Astrocyte of the hippocampus (primary cell): ENCODE measurements around the gene DYRK1A.
"Not testable (repeated sequence)": the region's sequence is repeated elsewhere in the genome, so short reads cannot be mapped to it uniquely, and the experiment has no call there.

Experiments
- DNase-seq: peaks from one replicate; pipeline ENCODE4 v3.0.0; 2011; ENCODE audit warnings: low read depth, low spot score

Gene DYRK1A

DNA sequence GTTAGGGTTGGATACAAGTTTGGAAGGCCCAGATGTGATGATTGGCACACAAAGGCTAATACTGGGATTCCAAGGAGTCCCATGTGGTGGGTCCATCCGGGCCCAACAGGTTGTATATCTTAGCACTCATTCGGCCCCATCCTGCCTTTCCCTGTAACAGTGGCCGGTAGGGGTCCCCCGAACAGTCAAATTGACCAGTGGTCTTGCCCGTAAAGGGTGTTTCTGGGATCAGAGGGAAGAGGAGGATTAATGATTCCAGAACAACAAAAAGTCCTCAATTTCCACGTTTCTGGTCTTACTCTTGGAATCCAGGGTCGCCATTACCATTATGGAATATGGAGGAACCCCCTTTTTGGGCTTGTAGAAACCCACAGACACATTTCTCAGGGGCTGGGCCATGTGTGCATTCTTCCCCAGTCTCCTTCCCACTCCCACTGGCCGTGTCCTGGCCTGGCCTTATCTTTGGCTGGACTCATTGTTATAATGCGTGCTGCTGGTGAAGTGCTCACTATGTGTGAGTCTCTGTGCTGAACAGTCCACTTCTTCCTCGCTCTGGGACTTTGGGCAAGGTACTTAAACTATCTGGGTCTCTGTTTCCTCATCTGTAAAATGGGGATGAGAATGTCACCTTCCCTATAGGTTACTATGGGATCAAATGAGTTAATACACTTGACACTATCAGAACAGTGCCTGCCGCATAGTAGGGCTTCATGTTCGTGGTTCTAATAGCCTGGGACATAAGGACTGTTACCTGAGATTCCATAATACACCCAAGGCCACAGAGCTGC lies 161.8 kb downstream of the DYRK1A start:
- DNase-seq, result no peak

DNA sequence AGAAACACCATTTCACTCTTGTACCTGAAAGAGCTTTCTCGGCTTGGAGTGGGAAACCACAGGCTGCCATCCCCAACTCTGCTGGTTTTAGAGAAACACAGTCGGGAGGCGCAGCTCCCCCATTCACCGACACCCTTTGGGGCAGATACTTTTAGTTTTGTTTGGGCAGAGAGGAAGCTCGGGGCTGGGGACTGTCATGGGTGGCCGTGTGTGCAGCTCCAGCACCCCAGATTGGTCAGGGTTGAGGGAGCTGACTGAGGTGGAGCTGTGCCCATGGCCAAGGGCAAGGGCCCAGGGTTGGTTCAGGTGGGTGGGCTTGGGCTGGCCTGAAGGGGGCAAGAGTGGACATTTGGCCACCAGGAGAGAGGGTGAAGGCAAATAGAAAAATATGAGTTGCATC lies 163.1 kb downstream of the DYRK1A start:
- DNase-seq, result no peak

DNA sequence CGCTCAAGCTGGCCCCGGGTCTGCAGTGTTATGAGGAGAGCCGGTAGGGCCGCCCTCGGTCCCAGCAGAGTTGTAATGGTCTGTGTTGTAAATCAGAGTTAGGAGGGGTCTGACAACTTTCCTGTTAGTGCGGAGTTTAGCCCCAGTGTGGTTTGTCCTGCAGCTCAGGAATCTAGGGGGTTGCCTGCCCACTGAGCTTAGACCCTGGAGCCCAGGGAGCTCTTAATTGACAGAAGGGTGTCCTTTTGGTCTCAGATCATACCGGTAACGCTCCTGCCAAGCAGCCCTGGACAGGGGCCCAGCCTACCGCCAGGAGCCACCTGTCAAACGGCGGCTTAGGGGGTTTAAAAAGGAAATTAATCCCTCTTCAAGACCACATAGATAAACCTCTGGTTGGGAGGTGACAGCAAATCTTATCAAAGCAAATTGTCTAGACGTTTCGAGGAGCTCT lies 164.4 kb downstream of the DYRK1A start:
- DNase-seq, result no peak

DNA sequence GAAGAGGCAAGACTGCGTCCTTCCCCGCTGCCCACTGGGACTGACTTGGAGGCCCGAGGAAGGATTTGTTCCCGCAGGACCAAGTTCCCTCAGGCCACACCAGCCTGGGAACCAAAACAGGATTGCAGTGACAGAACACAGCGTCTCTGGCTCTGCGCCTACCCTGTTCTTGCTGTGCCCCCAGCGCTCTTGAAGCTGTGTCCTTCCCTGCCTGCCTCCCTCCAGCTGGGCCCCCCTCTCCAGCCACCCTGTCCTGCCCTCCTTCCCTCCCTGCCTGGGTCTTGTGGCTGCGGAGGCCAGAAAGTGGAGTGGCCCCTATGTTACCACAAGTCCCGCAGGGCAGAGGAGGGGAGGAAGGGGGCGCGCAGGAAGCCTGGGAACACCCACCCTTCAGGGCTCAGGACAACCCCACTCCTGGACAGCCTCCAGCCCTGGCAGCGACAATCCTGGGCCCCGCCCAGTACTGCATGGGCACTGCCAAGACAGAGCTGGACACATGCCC lies 164.9 kb downstream of the DYRK1A start:
- DNase-seq, result no peak

DNA sequence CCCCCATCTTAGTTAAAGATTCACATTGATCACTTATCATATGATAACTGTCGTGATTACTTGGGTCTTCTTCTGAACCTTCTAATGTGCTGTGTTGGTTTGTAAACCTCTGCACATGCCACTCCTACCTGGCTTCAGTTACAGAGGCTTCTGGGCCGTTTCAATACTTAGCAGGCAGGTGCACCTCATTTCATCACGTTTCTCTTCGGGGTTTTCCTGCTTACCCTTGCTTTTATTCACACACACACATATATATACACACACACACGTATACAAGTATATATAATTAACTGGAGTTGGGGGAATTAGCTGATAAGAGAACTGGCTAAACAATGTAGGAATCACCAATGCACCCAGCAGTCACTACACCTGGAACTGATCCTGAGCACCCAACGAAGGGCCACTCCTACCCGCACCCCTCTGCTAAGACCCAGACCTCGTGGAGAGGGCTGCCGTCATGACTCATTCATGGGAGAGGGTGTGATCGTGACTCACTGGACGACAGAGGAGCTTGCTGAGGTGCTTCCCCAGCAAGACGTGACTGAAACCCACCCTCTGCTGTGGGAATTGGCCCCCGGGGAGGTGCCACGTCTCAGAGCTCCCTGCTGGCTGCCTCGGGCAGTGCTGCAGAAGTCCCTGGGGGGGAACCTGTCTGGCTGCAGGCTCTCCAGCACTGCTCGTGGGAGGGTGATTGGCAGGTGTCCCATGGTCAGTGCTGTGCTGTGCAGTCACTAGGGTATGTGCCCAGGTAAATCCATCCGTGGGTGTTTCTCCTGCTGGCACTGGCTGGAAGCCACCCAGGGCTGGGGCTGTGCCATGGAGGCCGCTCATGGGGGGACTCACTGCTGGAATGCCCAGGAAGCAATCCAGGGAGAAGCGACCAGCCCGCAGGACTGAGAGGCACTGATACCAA lies 166.6 kb downstream of the DYRK1A start:
- DNase-seq, result peak; percentile 53

DNA sequence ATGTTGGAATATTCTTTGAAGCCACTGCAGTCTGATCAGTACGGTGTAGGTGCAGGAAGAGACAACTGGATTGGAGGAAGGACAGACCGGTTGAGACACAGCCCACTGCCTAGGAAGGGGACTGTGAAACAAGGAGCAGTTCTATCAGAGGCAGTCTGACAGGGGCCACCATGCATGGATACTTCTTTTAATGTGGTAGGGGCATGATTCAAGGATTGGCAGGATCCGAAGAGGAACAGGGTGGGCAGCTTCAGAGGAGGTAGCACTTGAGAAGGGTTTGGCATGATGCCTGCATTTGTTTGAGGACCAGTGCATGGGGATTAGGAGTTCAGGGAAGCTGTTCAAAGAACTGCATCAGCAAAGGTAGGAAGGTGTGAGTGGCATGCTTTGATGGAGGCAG lies 167.9 kb downstream of the DYRK1A start:
- DNase-seq, result no peak

DNA sequence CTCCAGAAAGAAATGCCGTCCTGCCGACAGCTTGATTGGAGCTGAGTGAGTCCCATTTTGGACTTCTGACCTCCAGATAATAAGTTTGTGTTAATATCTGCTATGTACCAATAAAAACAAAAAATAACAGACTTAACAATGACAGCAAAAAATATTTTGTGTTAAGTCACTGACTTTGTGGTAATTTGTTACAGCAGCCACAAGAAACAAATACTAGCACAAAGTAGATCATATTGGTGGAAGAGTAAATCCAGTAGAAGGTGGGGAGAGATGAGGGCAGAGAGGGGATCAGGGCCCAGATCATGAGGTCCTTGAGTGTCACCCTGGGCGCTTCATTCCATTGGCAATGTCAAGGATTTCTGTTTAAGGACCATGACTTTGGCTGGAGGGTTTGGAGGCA lies 168.6 kb downstream of the DYRK1A start:
- no peak for DNase-seq

DNA sequence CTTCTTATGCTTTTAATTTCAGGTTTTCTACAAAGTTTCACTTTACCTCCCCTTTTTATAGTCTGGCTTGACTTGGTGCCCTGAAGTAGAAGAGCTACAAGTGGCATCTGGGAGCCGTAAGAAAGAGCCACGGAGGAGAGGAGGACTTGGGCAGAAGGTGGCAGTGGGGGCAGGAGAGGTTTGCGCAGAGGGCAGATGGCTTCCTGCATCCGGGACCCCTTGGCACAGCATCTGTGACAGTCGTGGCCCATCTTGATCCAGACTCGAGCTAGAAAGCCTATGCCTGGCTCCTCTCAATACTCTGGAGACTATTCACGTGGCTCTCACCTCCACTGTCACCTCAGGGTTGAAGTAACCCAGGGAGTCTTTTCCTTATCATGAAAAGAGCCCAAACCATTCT lies 169.1 kb downstream of the DYRK1A start:
- DNase-seq, result no peak

DNA sequence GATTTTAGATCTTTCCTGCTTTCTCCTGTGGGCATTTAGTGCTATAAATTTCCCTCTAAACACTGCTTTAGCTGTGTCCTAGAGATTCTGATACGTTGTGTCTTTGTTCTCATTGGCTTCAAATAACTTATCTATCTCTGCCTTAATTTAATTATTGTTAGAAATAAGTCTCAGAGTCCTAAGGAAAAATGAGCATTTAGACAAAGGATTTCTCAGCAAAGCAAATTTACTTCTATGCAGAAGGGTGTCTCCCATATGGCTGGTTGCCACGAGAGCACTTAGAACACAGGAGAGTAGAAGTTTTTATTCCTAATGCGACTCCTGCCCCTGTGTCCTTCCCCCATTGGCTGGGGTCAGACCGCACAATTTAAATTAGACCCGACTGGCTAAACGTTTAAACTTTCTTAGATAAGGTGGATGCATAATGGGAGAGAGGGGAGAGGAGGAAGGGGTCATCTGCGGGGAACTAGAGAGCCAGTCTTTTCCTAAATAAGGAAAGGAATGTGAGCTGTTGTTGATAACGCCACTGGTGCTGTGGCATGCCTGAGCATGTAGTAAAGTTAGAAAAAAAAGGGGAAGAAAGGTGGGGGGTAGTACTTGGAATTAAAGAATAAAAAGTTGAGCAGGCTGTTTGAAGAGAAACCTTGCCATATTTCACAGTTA lies 170.2 kb downstream of the DYRK1A start:
- no peak for DNase-seq

DNA sequence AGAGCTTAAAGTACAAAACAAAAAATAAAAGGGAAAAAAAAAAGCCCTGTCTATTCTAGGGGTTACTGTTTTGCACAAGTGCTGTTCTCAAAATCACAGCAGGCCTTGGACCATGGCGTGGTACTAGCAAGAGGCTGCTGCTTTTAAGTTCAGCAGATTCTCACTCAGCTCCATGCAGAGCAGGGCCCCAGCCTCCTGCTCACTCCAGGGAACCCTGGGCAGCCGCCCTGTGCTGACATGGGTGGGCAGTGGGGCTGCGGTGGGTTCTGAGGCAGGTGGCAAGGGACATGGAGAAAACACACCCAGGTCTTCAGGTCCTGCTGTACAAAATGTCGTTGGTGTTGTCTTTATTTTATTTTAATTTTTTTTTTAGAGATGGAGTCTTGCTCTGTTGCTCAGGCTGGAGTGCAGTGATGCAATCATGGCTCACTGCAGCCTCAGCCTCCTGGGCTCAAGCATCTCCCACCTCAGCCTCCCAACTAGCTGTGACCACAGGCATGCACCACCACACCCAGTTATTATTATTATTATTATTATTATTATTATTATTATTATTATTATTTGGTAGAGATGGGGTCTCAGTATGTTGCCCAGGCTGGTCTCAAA lies 170.9 kb downstream of the DYRK1A start:
- DNase-seq, result no peak

DNA sequence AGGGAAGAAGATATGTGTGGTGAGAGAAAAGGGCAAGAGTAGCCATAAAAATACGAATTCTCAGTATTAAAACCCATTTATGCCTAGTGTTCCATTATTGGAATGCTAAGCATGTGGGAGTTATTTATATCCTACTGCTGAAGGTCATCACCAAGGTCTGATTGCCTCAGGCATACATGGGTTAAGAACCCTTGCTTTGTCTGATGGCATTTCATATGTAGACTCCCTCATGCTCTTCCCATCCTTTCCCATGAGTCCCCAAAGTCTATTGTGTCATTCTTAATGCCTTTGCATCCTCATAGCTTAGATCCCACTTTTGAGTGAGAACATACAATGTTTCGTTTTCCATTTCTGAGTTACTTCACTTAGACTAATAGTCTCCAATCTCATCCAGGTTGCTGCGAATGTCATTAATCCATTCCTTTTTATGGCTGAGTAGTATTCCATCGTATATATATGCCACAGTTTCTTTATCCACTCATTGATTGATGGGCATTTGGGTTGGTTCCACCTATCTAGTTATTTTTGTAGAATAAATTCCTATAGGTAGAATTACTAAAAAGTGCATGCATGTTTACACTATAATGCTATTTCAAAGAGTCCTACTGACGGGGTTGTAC lies 172.5 kb downstream of the DYRK1A start:
- DNase-seq, result no peak

DNA sequence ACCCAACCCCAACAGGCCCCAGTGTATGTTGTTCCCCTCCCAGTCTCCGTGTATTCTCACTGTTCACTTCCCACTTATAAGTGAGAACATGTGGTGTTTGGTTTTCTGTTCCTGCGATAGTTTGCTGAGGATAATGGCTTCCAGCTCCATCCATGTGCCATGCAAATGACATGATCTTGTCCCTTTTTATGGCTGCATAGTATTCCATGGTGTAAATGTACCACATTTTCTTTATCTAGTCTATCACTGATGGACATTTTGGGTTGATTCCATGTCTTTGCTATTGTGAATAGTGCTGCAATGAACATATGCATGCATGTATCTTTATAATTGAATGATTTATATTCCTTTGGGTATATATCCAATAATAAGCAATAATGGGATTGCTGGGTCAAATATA lies 174.6 kb downstream of the DYRK1A start:
- not testable (repeated sequence) for DNase-seq

DNA sequence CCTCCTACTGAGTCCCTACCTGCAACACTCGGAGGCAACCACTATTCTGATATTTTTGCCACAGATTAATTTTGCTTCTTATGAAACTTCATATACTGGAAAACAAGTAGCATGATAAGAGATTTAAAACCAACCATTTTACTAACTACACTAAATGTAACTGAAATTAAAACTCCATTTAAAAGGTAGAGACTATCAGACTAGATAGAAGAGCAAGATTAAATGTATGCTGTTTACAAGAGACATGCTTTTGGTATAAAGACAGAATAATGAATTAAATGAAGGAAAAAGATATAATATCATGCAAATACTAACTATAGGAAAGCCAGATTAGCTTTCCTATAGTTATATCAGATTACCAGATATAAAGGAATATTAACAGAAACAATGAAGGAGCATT lies 175.9 kb downstream of the DYRK1A start:
- DNase-seq, result no peak

DNA sequence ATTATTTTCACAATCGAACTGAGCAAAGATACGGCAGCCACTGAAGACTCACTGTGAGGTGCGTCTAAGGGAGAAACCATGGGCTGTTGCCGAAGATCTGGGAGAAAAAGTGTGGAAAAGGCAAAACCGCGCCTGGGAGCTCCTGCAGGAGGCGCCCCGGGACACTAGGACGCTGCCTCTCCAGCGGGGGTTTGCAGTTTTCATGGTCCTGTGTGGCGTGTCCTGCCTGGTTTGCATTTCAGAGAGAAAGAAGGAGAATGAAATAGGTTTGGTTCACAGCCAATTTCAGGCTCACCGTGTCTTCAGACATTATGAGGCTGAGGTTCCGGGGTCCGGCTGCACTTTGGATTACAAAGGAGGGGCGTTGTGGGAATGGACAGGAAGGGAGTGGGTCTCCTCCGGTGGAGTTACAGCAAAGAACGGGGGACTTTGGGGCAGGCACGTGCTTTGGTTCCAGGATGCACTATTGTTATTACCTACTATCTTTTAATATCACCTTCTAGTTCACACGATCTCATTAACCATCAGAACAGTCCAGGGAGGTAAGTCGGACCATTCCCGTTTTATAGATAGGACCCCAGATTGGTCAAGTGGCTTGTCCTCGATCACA lies 179.8 kb downstream of the DYRK1A start:
- no peak for DNase-seq

DNA sequence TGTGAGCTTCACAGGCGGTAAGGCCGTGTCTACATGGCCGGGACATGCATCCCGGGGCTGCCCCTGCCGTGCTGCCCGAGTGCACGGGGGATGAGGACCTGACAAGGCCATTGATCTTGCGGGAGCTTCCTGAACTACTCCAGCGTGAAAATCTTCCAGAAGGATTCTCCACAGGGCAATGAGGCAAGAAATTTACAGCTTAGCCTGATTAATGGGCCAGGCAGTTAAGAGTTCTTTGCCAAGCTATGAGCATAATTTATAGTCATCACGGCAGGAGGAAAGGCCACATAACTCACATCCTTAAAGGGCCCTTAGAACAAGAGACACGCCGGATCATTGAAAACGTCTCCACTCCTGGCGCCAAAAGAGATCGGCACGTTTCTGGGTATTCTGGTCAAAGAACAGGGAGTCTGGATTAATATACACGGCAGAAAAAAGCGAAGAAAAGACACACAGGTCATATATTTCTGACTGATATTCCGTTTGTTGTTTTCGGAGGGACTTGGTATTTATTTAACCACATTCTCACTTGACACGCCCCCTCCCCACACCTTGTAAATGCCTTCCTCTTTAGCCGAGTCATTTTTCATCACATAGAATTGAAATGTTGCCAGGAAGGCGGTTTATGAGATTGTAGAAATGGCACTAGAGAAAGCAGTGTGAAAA lies 180.5 kb downstream of the DYRK1A start:
- DNase-seq, result no peak

DNA sequence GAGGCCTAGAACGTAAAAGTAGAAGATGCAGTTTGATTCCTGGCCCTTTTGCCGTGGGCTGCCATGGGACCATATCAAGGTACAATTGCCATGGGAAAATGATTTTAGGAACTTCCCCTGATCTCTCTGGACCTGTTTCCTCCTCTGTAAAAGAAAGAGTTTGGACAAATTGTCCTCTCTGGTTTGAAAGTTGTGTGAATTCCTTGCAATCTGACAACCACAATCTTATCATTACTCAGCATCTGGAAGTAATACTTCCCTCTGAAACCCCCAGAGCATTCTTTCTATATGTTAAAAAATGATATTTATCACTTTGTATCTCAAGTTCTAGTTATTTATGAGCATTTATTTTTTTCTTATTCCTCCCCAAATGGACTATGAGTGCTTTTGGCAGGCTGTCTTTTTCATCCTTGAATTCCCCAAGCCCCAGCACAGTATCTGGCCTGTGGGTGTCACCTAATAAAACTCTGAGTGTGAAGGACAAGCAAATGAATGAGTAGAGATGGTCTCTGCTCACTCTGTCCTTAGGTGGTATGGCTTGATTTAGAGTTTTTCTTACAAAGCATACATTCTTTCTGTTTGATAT lies 181.1 kb downstream of the DYRK1A start:
- no peak for DNase-seq

DNA sequence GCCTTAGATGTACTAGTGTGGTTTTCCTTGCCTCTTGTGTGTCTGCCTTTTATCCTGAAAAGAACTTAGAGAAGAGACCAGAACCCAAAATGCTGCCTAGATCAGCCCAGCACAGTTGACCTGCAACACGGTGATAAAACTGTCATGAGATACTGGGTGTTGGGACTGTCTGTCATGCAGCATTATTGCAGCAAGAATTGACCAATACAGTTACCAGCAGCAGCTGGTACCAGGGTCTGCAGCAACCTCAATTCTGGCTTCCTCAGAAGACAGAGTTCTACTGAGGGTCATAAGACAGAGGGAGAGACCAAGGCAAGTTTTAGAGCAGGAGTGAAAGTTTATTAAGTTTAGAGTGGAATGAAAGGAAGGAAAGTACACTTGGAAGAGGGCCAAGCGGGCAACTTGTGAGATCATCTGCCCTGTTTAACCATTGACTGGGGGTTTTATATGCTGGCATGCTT lies 182.0 kb downstream of the DYRK1A start:
- no peak for DNase-seq

DNA sequence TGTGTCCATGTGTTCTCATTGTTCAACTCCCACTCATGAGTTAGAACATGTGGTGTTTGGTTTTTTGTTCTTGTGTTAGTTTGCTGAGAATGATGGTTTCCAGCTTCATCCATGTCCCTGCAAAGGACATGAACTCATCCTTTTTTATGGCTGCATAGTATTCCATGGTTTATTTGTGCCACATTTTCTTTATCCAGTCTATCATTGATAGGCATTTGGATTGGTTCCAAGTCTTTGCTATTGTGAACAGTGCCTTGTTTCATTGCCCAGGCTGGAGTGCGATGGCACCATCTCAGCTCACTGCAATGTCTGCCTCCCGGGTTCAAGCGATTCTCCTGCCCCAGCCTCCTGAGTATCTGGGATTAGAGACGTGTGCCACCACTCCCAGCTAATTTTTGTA lies 183.2 kb downstream of the DYRK1A start:
- not testable (repeated sequence) for DNase-seq

DNA sequence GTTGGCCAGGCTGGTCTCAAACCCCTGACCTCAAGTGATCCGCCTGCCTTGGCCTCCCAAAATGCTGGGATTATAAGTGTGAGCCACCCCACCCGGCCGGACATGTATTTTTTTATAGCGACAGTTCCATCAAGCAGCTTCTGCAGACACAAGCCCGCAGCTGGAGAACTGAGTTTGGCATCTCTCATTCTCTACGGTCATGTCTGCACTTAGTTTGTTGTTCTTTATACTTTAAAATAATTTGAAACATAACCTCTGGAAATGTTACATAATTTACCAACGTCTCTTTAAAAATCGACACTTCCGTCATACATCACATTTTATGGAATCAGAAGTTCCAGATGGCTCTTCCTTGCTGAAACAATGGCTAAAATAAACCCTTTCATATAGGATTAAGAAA lies 183.6 kb downstream of the DYRK1A start:
- no peak for DNase-seq
